ENCODE results near the gene C19orf12.

Gene C19orf12

GRCh38 chr19:29697523-29698261, 17.4 kb downstream of the C19orf12 start:
- H3K4me3 ChIP-seq (ENCODE audit: low read length): no peak overlapping the region
- no peaks in the 10 kb centered on the region for H3K27me3 ChIP-seq (ENCODE audit: control insufficient read depth, low read length)
- no peaks in the 10 kb centered on the region for H3K79me2 ChIP-seq (ENCODE audit: control insufficient read depth, low read length)
- no peaks in the 10 kb centered on the region for H3K4me1 ChIP-seq (ENCODE audit: control insufficient read depth, low read length)
- H3K9me3 ChIP-seq (ENCODE audit: control insufficient read depth, insufficient read depth, low read length): peaks cover 10% of the 10 kb centered on the region; the same call in 1 of the 2 replicates
- H3K9me2 ChIP-seq (replicated peaks; ENCODE audit: control insufficient read depth, low read length): no peaks in the 10 kb centered on the region
- no peaks in the 10 kb centered on the region for H4K20me1 ChIP-seq (ENCODE audit: control insufficient read depth, insufficient read depth, low read depth, low read length)
- H3K27ac ChIP-seq (ENCODE audit: low read depth, low read length): no peak overlapping the region
- no peaks in the 10 kb centered on the region for H3K36me3 ChIP-seq (ENCODE audit: control insufficient read depth, low read length)
- H3K4me2 ChIP-seq (ENCODE audit: low read length): no peak overlapping the region
- TF ChIP-seq CTCF (IDR thresholded peaks at IDR 0.05; ENCODE audit: low read depth, low read length, poor library complexity, severe bottlenecking) (no peak), EZH2phosphoT487 (IDR thresholded peaks at IDR 0.05; ENCODE audit: borderline replicate concordance, low read length) (no peak)
- H3F3A ChIP-seq (ENCODE audit: control insufficient read depth, insufficient read depth): no peaks in the 10 kb centered on the region

GRCh38 chr19:29696565-29696846, 18.6 kb downstream of the C19orf12 start:
- TF ChIP-seq EZH2phosphoT487 (IDR thresholded peaks at IDR 0.05; ENCODE audit: borderline replicate concordance, low read length) (no peak), CTCF (IDR thresholded peaks at IDR 0.05; ENCODE audit: low read depth, low read length, poor library complexity, severe bottlenecking) (no peak)
- no peaks in the 10 kb centered on the region for H4K20me1 ChIP-seq (ENCODE audit: control insufficient read depth, insufficient read depth, low read depth, low read length)
- no peak overlapping the region for H3K4me3 ChIP-seq (ENCODE audit: low read length)
- no peak overlapping the region for H3K4me2 ChIP-seq (ENCODE audit: low read length)
- H3K4me1 ChIP-seq (ENCODE audit: control insufficient read depth, low read length): no peaks in the 10 kb centered on the region
- no peaks in the 10 kb centered on the region for H3K36me3 ChIP-seq (ENCODE audit: control insufficient read depth, low read length)
- H3K9me2 ChIP-seq (replicated peaks; ENCODE audit: control insufficient read depth, low read length): no peaks in the 10 kb centered on the region
- no peaks in the 10 kb centered on the region for H3K79me2 ChIP-seq (ENCODE audit: control insufficient read depth, low read length)
- no peaks in the 10 kb centered on the region for H3F3A ChIP-seq (ENCODE audit: control insufficient read depth, insufficient read depth)
- peaks cover 10% of the 10 kb centered on the region; the same call in 1 of the 2 replicates for H3K9me3 ChIP-seq (ENCODE audit: control insufficient read depth, insufficient read depth, low read length)
- no peaks in the 10 kb centered on the region for H3K27me3 ChIP-seq (ENCODE audit: control insufficient read depth, low read length)
- H3K27ac ChIP-seq (ENCODE audit: low read depth, low read length): no peak overlapping the region

- no peak overlapping the region for H3K27ac ChIP-seq (ENCODE audit: low read depth, low read length)
These were observed 19.1 kb downstream of the C19orf12 start for GRCh38 chr19:29695765-29696564.

More at GRCh38 chr19:29695765-29696564, 19.1 kb downstream of the C19orf12 start:
- no peak overlapping the region for H3K4me3 ChIP-seq (ENCODE audit: low read length)
- H3K9me3 ChIP-seq (ENCODE audit: control insufficient read depth, insufficient read depth, low read length): peaks cover 10% of the 10 kb centered on the region; the same call in 1 of the 2 replicates
- H3K36me3 ChIP-seq (ENCODE audit: control insufficient read depth, low read length): no peaks in the 10 kb centered on the region
- H3K79me2 ChIP-seq (ENCODE audit: control insufficient read depth, low read length): no peaks in the 10 kb centered on the region
- TF ChIP-seq CTCF (IDR thresholded peaks at IDR 0.05; ENCODE audit: low read depth, low read length, poor library complexity, severe bottlenecking): no peak
- TF ChIP-seq EZH2phosphoT487 (IDR thresholded peaks at IDR 0.05; ENCODE audit: borderline replicate concordance, low read length): no peak
- no peaks in the 10 kb centered on the region for H3F3A ChIP-seq (ENCODE audit: control insufficient read depth, insufficient read depth)
- H3K27me3 ChIP-seq (ENCODE audit: control insufficient read depth, low read length): no peaks in the 10 kb centered on the region
- no peaks in the 10 kb centered on the region for H3K9me2 ChIP-seq (replicated peaks; ENCODE audit: control insufficient read depth, low read length)
- no peak overlapping the region for H3K4me2 ChIP-seq (ENCODE audit: low read length)
- no peaks in the 10 kb centered on the region for H4K20me1 ChIP-seq (ENCODE audit: control insufficient read depth, insufficient read depth, low read depth, low read length)
- H3K4me1 ChIP-seq (ENCODE audit: control insufficient read depth, low read length): no peaks in the 10 kb centered on the region

Data from DOHH2 (cell line).